H1 (cell line): ENCODE data around the gene SYN1. TPM values are rescaled to one million over a fixed set of nuclear protein-coding genes. Genes with fewer than 3 reads are reported as not detected.

Experiments
- CTCF ChIA-PET: fragments of 300-600 bp; sonication (Branson Sonifier 250); formaldehyde crosslinking; loops from one replicate; lab custom pipeline; 2021; ENCODE audit not compliant: partially characterized antibody; lab: Charles Lee
- POLR2A ChIA-PET: fragments of 300-600 bp; sonication (Branson Sonifier 250); formaldehyde crosslinking; loops from one replicate; lab custom pipeline; 2021; ENCODE audit warnings: inconsistent platforms; ENCODE audit not compliant: partially characterized antibody; lab: Charles Lee
- DNase-seq, 2 experiments: peaks; one replicate each; pipeline versions ENCODE4 v3.0.0 to v3.0.0-alpha.2; 2010 to 2022; ENCODE audit warnings: low spot score in 2 of 2, low read depth in 1 of 2, mixed read lengths in 1 of 2
- FAIRE-seq: peaks from 2 replicates; lab custom pipeline; 2011; peaks lifted over from hg19 to GRCh38; lab: Jason Lieb, UNC
- H2AFZ ChIP-seq: 2 replicates; pipeline ENCODE4 v1.8.1; 2012; ENCODE audit warnings: low read length, inconsistent platforms
- H2AK5ac ChIP-seq: 2 replicates; pipeline ENCODE4 v1.6.1; 2013; ENCODE audit warnings: low read depth, low read length
- H2BK120ac ChIP-seq: replicated peaks from 2 replicates; pipeline ENCODE3; 2013; ENCODE audit warnings: low read depth, low read length, inconsistent platforms
- H2BK12ac ChIP-seq: 2 replicates; pipeline ENCODE4 v1.6.1; 2013; ENCODE audit warnings: low read depth, low read length
- H2BK15ac ChIP-seq: 2 replicates; pipeline ENCODE4 v1.6.1; 2013; ENCODE audit warnings: low read length
- H2BK20ac ChIP-seq: 2 replicates; pipeline ENCODE4 v1.6.1; 2013; ENCODE audit warnings: low read length
- H2BK5ac ChIP-seq: 2 replicates; pipeline ENCODE4 v1.6.1; 2013; ENCODE audit warnings: low read depth, low read length
- H3K14ac ChIP-seq: 2 replicates; pipeline ENCODE4 v1.6.1; 2013; ENCODE audit warnings: inconsistent platforms; ENCODE audit not compliant: insufficient read length
- H3K18ac ChIP-seq: 2 replicates; pipeline ENCODE4 v1.6.1; 2013; ENCODE audit warnings: low read length; ENCODE audit errors: extremely low read depth
- H3K23ac ChIP-seq: 2 replicates; pipeline ENCODE4 v1.6.1; 2013; ENCODE audit warnings: inconsistent platforms; ENCODE audit not compliant: insufficient read length
- H3K23me2 ChIP-seq: 2 replicates; pipeline ENCODE4 v1.6.1; 2013; ENCODE audit warnings: low read depth, low read length
- H3K27ac ChIP-seq: 2 replicates; pipeline ENCODE4 v1.6.1; 2011; ENCODE audit warnings: low read depth, low read length, inconsistent platforms
- H3K27me3 ChIP-seq, 4 experiments: replicated peaks in 1 of 4; 1 replicate in 1 of 4; 2 replicates in 3 of 4; pipeline versions ENCODE4 v1.6.1 to v1.8.1; 2011 to 2013; ENCODE audit warnings: low read length in 3 of 4, mild to moderate bottlenecking in 3 of 4, inconsistent platforms in 2 of 4, mixed read lengths in 2 of 4, moderate library complexity in 1 of 4; ENCODE audit not compliant: control insufficient read depth in 3 of 4, insufficient read depth in 3 of 4; ENCODE audit errors: extremely low read depth in 1 of 4
- H3K36me3 ChIP-seq, 4 experiments: 2 replicates each; pipeline versions ENCODE4 v1.6.1 to v1.8.1; 2011 to 2013; ENCODE audit warnings: mild to moderate bottlenecking in 4 of 4, low read length in 3 of 4, moderate library complexity in 2 of 4, control low read depth in 1 of 4, inconsistent platforms in 1 of 4; ENCODE audit not compliant: insufficient read depth in 4 of 4, control insufficient read depth in 2 of 4
- H3K4ac ChIP-seq: replicated peaks from 2 replicates; pipeline ENCODE3; 2013; ENCODE audit warnings: low read length, low read depth, mixed read lengths, inconsistent platforms; ENCODE audit not compliant: insufficient read length
- H3K4me1 ChIP-seq, 4 experiments: replicated peaks in 1 of 4; 1 replicate in 1 of 4; 2 replicates in 3 of 4; pipeline versions ENCODE4 v1.6.1 to v1.8.1; 2011 to 2013; ENCODE audit warnings: low read length in 3 of 4, inconsistent platforms in 2 of 4, mixed read lengths in 1 of 4; ENCODE audit not compliant: insufficient read depth in 4 of 4, control insufficient read depth in 3 of 4
- H3K4me2 ChIP-seq, 2 experiments: 2 replicates each; pipeline versions ENCODE4 v1.6.1 to v1.8.1; 2011 to 2013; ENCODE audit warnings: low read depth in 2 of 2, low read length in 2 of 2, control low read depth in 1 of 2, inconsistent platforms in 1 of 2, mild to moderate bottlenecking in 1 of 2; ENCODE audit not compliant: insufficient read depth in 1 of 2
- H3K4me3 ChIP-seq, 4 experiments: fragments of 200-600, 300-600 bp in 1 of 4; sonication (generic), shearing (Covaris generic), sonication (Bioruptor Twin) in 1 of 4; 2 replicates each; pipeline versions ENCODE4 v1.5.1 to v1.8.1; 2011 to 2016; ENCODE audit warnings: low read length in 4 of 4, low read depth in 3 of 4, control low read depth in 2 of 4, inconsistent platforms in 2 of 4, mild to moderate bottlenecking in 2 of 4, mixed read lengths in 1 of 4, moderate library complexity in 1 of 4; ENCODE audit not compliant: insufficient read depth in 2 of 4; ENCODE audit errors: extremely low read depth in 1 of 4
- H3K56ac ChIP-seq: replicated peaks from 2 replicates; pipeline ENCODE3; 2013; ENCODE audit warnings: low read depth, mild to moderate bottlenecking, mixed read lengths, low read length, inconsistent platforms; ENCODE audit not compliant: insufficient read length
- H3K79me1 ChIP-seq: 2 replicates; pipeline ENCODE4 v1.6.1; 2013; ENCODE audit warnings: low read depth, low read length, control low read depth
- H3K79me2 ChIP-seq, 2 experiments: 2 replicates each; pipeline versions ENCODE4 v1.6.1 to v1.8.1; 2012 to 2013; ENCODE audit warnings: low read length in 2 of 2, mild to moderate bottlenecking in 2 of 2, inconsistent platforms in 1 of 2; ENCODE audit not compliant: insufficient read depth in 2 of 2, control insufficient read depth in 1 of 2
- H3K9ac ChIP-seq, 4 experiments: replicated peaks in 1 of 4; 1 replicate in 1 of 4; 2 replicates in 3 of 4; pipeline versions ENCODE4 v1.6.1 to v1.8.1; 2011 to 2013; ENCODE audit warnings: low read depth in 3 of 4, low read length in 3 of 4, control low read depth in 2 of 4, mild to moderate bottlenecking in 2 of 4, moderate library complexity in 2 of 4, inconsistent platforms in 1 of 4; ENCODE audit errors: extremely low read depth in 1 of 4
- H3K9me3 ChIP-seq, 2 experiments: 2 replicates each; pipeline versions ENCODE4 v1.6.1 to v1.8.1; 2012 to 2013; ENCODE audit warnings: mild to moderate bottlenecking in 2 of 2, moderate library complexity in 2 of 2, control low read depth in 1 of 2, inconsistent platforms in 1 of 2, low read depth in 1 of 2, low read length in 1 of 2, mixed read lengths in 1 of 2; ENCODE audit not compliant: insufficient read depth in 2 of 2
- H4K20me1 ChIP-seq, 2 experiments: replicated peaks in 1 of 2; 2 replicates each; pipeline versions ENCODE3 to v1.8.1; 2011 to 2013; ENCODE audit warnings: inconsistent platforms in 2 of 2, low read length in 2 of 2, mild to moderate bottlenecking in 1 of 2; ENCODE audit not compliant: insufficient read depth in 2 of 2, control insufficient read depth in 1 of 2
- H4K5ac ChIP-seq: 2 replicates; pipeline ENCODE4 v1.6.1; 2013; ENCODE audit warnings: low read length, low read depth, mixed read lengths, inconsistent platforms; ENCODE audit not compliant: insufficient read length
- H4K8ac ChIP-seq: 2 replicates; pipeline ENCODE4 v1.8.0; 2013; ENCODE audit warnings: mild to moderate bottlenecking, moderate library complexity, low read length, inconsistent platforms; ENCODE audit not compliant: insufficient read depth; ENCODE audit errors: extremely low read depth
- H4K91ac ChIP-seq: replicated peaks from 2 replicates; pipeline ENCODE3; 2013; ENCODE audit warnings: low read length, mixed read lengths, inconsistent platforms; ENCODE audit not compliant: insufficient read length
- CBX8 ChIP-seq: fragments of 300-800, 300-1000 bp; sonication (generic); IDR thresholded peaks from 2 replicates; pipeline ENCODE4 v1.7.1; 2016; ENCODE audit warnings: low read depth, low read length, borderline replicate concordance
- CREB1 ChIP-seq: IDR thresholded peaks from 2 replicates; pipeline ENCODE4 v1.6.1; 2012; ENCODE audit warnings: inconsistent platforms
- GABPA ChIP-seq: IDR thresholded peaks from 2 replicates; pipeline ENCODE4 v1.6.1; 2011; ENCODE audit warnings: mild to moderate bottlenecking, low read length, moderate library complexity, borderline replicate concordance; ENCODE audit not compliant: insufficient read depth
- JUND ChIP-seq: IDR thresholded peaks from 2 replicates; pipeline ENCODE4 v1.6.1; 2011; ENCODE audit warnings: mild to moderate bottlenecking, improper control_type of control experiment, low read length
- MAFK ChIP-seq: IDR thresholded peaks from 2 replicates; pipeline ENCODE4 v1.6.1; 2012; ENCODE audit warnings: low read depth, mild to moderate bottlenecking, improper control_type of control experiment, low read length
- SAP30 ChIP-seq: fragments of 300-600 bp; sonication (generic); IDR thresholded peaks from 2 replicates; pipeline ENCODE4 v1.7.1; 2012; ENCODE audit warnings: low read length, moderate library complexity, mild to moderate bottlenecking, inconsistent platforms; ENCODE audit not compliant: insufficient read depth, insufficient replicate concordance
- SIX5 ChIP-seq: IDR thresholded peaks from 2 replicates; pipeline ENCODE4 v1.6.1; 2011; ENCODE audit warnings: mild to moderate bottlenecking, low read depth, low read length
- SP1 ChIP-seq: IDR thresholded peaks from 2 replicates; pipeline ENCODE4 v1.6.1; 2011; ENCODE audit warnings: low read depth, low read length
- SP2 ChIP-seq: IDR thresholded peaks from 2 replicates; pipeline ENCODE4 v1.6.1; 2012; ENCODE audit warnings: mild to moderate bottlenecking, low read length, inconsistent platforms
- SP4 ChIP-seq: IDR thresholded peaks from 2 replicates; pipeline ENCODE4 v1.6.1; 2012; ENCODE audit warnings: low read length, inconsistent platforms
- SUZ12 ChIP-seq: fragments of 200-600 bp; sonication (generic); IDR thresholded peaks from 2 replicates; pipeline ENCODE4 v1.6.1; 2012; ENCODE audit warnings: mild to moderate bottlenecking, inconsistent platforms, low read length, moderate library complexity, mixed read lengths
- TAF1 ChIP-seq: IDR thresholded peaks from 2 replicates; pipeline ENCODE4 v1.6.1; 2011; ENCODE audit warnings: mild to moderate bottlenecking, low read depth, low read length
- TAF7 ChIP-seq: optimal IDR thresholded peaks from 2 replicates; pipeline ENCODE3; 2011; ENCODE audit warnings: low read depth, mild to moderate bottlenecking, inconsistent platforms, low read length, moderate library complexity, borderline replicate concordance
- TBP ChIP-seq: IDR thresholded peaks from 2 replicates; pipeline ENCODE4 v1.6.1; 2011; ENCODE audit warnings: low read depth, low read length, improper control_type of control experiment
- ZNF274 ChIP-seq: IDR thresholded peaks from 2 replicates; pipeline ENCODE4 v1.7.0; 2012; ENCODE audit warnings: low read length, borderline replicate concordance; ENCODE audit errors: extremely low read depth
- WGBS, 2 experiments: shearing (Covaris generic) in 1 of 2; methylation state at CpG; one replicate each; pipeline versions ENCODE4 v1.1.6 to v1.1.7; 2013 to 2015; ENCODE audit warnings: low lambda C conversion rate in 2 of 2, mixed read lengths in 2 of 2, inconsistent platforms in 1 of 2, low coverage in 1 of 2, missing lambda C conversion rate in 1 of 2; ENCODE audit not compliant: insufficient replicate concordance in 2 of 2, insufficient coverage in 1 of 2, insufficient read length in 1 of 2; ENCODE audit errors: extremely low coverage in 1 of 2, missing lambda C conversion rate in 1 of 2; 5-methylcytosine and 5-hydroxymethylcytosine counted together
- polyA plus RNA-seq, 7 experiments: library from polyadenylated mRNA; depleted of rRNA in 3 of 7; stranded (reverse) in 5 of 7; unstranded in 2 of 7; fragments of >200 nt in 5 of 7; fragments of 200-250 nt in 2 of 7; gene quantifications; 1 replicate in 5 of 7; 2 replicates in 1 of 7; 4 replicates in 1 of 7; pipeline versions ENCODE4 v1.2.1 to v1.2.3, GENCODE V29; 2011 to 2013; ENCODE audit warnings: missing spikeins in 2 of 7, mixed read lengths in 2 of 7
- total RNA-seq: library from RNA; stranded (reverse); fragmentation: NEBNext Ultra II Directional; extraction: Animal tissue kit (Norgen Biotek cat#: 25700); gene quantifications from 2 replicates; pipeline ENCODE4 v1.2.1, GENCODE V29; 2021
- TF ChIP-seq, protein P1 (sequence below): IDR thresholded peaks from 2 replicates; pipeline ENCODE4 v1.6.1; 2012; ENCODE audit warnings: inconsistent platforms

SYN1 gene
- total and polyA plus RNA-seq, 2 of the 8 experiments (the other 6 are each of a cell fraction or from before 2014, with no cell fraction given): 2.1 to 14.1 TPM

GRCh38 chrX:47610511-47610910, 9.1 kb downstream of the SYN1 start:
- Histone ChIP-seq H4K5ac (no peak overlapping the region), H3K27me3 (no peaks in the 10 kb centered on the region), H3K23ac (no peak overlapping the region), H3K14ac (no peak overlapping the region), H2AK5ac (no peak overlapping the region), H2BK15ac (no peak overlapping the region), H3K56ac (no peak overlapping the region), H3K79me1 (no peaks in the 10 kb centered on the region), H3K9me3 (no peaks in the 10 kb centered on the region), H3K9ac (no peak overlapping the region), H3K18ac (no peak overlapping the region), H3K79me2 (no peaks in the 10 kb centered on the region), H3K4me1 (peaks cover 0 to 8% (median 3%) of the 10 kb centered on the region in 4 experiments; a peak in 6 of 7 replicates), H3K36me3 (no peaks in the 10 kb centered on the region; a peak in 1 of 8 replicates), H2BK12ac (no peak overlapping the region), H4K20me1 (no peaks in the 10 kb centered on the region), H4K8ac (no peak overlapping the region), H2BK120ac (no peak overlapping the region), H2BK20ac (no peak overlapping the region), H3K4me3 (no peak overlapping the region), H2BK5ac (no peak overlapping the region), H3K4me2 (no peak overlapping the region), H4K91ac (no peak overlapping the region), H3K4ac (no peak overlapping the region), H3K27ac (no peak overlapping the region), H3K23me2 (no peaks in the 10 kb centered on the region), H2AFZ (no peak overlapping the region)
- DNase-seq: no peak
- ChIA-PET CTCF (interaction anchor here (0.6 to 1.8 kb wide), 3 partner anchors 13 to 109 kb away, joined by 3 to 6 read pairs (median 3); no protein-coding TSS in a partner anchor), POLR2A (no interaction called here)
- FAIRE-seq: no peak
- WGBS, 2 experiments: 88% methylated on average over 4 of the region's 4 CpGs; no CpG with 5 or more reads in 1 of the 2 experiments
- no peak for TF ChIP-seq CREB1
- no peak for TF ChIP-seq GABPA
- no peak for TF ChIP-seq MAFK
- no peak for TF ChIP-seq SP1
- TF ChIP-seq SUZ12: no peak
- no peak for TF ChIP-seq SAP30
- no peak for TF ChIP-seq TAF7
- no peak for TF ChIP-seq SP2
- TF ChIP-seq, protein P1, sequence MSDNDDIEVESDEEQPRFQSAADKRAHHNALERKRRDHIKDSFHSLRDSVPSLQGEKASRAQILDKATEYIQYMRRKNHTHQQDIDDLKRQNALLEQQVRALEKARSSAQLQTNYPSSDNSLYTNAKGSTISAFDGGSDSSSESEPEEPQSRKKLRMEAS: no peak
- no peak for TF ChIP-seq SIX5
- TF ChIP-seq TAF1: no peak
- TF ChIP-seq ZNF274: no peak
- TF ChIP-seq JUND: no peak
- no peak for TF ChIP-seq CBX8
- no peak for TF ChIP-seq TBP
- no peak for TF ChIP-seq SP4
